ENCODE data around the gene EFNB1. TPM values are rescaled to one million over a fixed set of nuclear protein-coding genes. Genes with fewer than 3 reads are reported as not detected.

The EFNB1 gene
- total and polyA plus RNA-seq, 2 of the 8 experiments (the other 6 are each of a cell fraction or from before 2014, with no cell fraction given): 2.3 to 5.4 TPM

GRCh38 chrX:68853665-68854251 lies 24.9 kb downstream of the EFNB1 start (continued):
- TF ChIP-seq BRCA1 (IDR thresholded peaks at IDR 0.05; ENCODE audit: low read depth, low read length) (no peak), EGR1 (IDR thresholded peaks at IDR 0.05; ENCODE audit: borderline replicate concordance, low read depth, low read length) (no peak), ZNF274 (IDR thresholded peaks at IDR 0.05; ENCODE audit: borderline replicate concordance, extremely low read depth, low read length) (no peak), ATF2 (IDR thresholded peaks at IDR 0.05; ENCODE audit: low read length) (no peak), NANOG (IDR thresholded peaks at IDR 0.05; ENCODE audit: insufficient read depth, low read depth, low read length, poor library complexity, severe bottlenecking) (no peak), SP2 (IDR thresholded peaks at IDR 0.05; ENCODE audit: low read length) (no peak), POLR2AphosphoS5 (IDR thresholded peaks at IDR 0.05; ENCODE audit: low read depth, low read length) (no peak), NRF1 (IDR thresholded peaks at IDR 0.05; ENCODE audit: low read depth, low read length) (no peak)
